Adrenal gland (tissue), 5 donors: ENCODE measurements around the gene MDN1.
"Not testable (repeated sequence)": the region's sequence is repeated elsewhere in the genome, so short reads cannot be mapped to it uniquely, and the experiment has no call there.

Source experiments
- CTCF ChIP-seq, 6 experiments: fragments of 450-650 bp in 4 of 6; fragments of 200-600 bp in 2 of 6; sonication (generic) in 1 of 6; IDR thresholded peaks; 1 replicate in 5 of 6; 2 replicates in 1 of 6; pipeline versions ENCODE4 v1.5.1 to v1.8.0; 2016 to 2021; ENCODE audit warnings: antibody characterized with exemption in 6 of 6, mild to moderate bottlenecking in 2 of 6, moderate library complexity in 1 of 6
- POLR2A ChIP-seq, 2 donors: fragments of 450-650 bp; IDR thresholded peaks; one replicate each; pipeline ENCODE4 v1.6.1; 2017; ENCODE audit warnings: antibody characterized with exemption in 2 of 2, mild to moderate bottlenecking in 2 of 2, moderate library complexity in 1 of 2
- donor health status: DM: no; HTN: no; CAD: no.

GRCh38 chr6:89813422-89813821 is 6.2 kb downstream of the MDN1 start:
- not testable (repeated sequence) for TF ChIP-seq CTCF, POLR2A (IDR thresholded peaks at IDR 0.05)
